Neutrophil (primary cell): Measurements from ENCODE around the gene RNF166.

Experiments
- H3K27ac ChIP-seq: fragments of 200-600 bp; sonication (generic); 2 replicates; pipeline ENCODE4 v1.5.1; 2016; ENCODE audit warnings: mild to moderate bottlenecking, moderate library complexity
- H3K27me3 ChIP-seq: fragments of 200-600 bp; sonication (generic); 2 replicates; pipeline ENCODE4 v1.6.0; 2016; ENCODE audit warnings: mild to moderate bottlenecking
- H3K36me3 ChIP-seq: fragments of 200-600 bp; sonication (generic); 2 replicates; pipeline ENCODE4 v1.5.1; 2017
- H3K4me1 ChIP-seq, 2 experiments: fragments of 200-600 bp in 1 of 2; sonication (generic) in 1 of 2; 1 replicate in 1 of 2; 2 replicates in 1 of 2; pipeline versions ENCODE4 v1.5.1 to v1.6.1; 2013 to 2016; ENCODE audit warnings: low read depth in 1 of 2, low read length in 1 of 2, mild to moderate bottlenecking in 1 of 2, moderate library complexity in 1 of 2; ENCODE audit not compliant: control insufficient read depth in 1 of 2, insufficient read depth in 1 of 2
- H3K4me3 ChIP-seq, 2 experiments: fragments of 200-600 bp in 1 of 2; sonication (generic) in 1 of 2; 1 replicate in 1 of 2; 2 replicates in 1 of 2; pipeline ENCODE4 v1.5.1; 2013 to 2016; ENCODE audit warnings: low read depth in 1 of 2, low read length in 1 of 2, mild to moderate bottlenecking in 1 of 2, moderate library complexity in 1 of 2
- H3K9me3 ChIP-seq: fragments of 200-600 bp; sonication (generic); 2 replicates; pipeline ENCODE4 v1.5.1; 2016
- TF ChIP-seq, protein P1 (sequence below): fragments of 200-600 bp; sonication (generic); IDR thresholded peaks from 2 replicates; pipeline ENCODE4 v1.5.1; 2016; ENCODE audit warnings: antibody characterized with exemption

The RNF166 gene

DNA sequence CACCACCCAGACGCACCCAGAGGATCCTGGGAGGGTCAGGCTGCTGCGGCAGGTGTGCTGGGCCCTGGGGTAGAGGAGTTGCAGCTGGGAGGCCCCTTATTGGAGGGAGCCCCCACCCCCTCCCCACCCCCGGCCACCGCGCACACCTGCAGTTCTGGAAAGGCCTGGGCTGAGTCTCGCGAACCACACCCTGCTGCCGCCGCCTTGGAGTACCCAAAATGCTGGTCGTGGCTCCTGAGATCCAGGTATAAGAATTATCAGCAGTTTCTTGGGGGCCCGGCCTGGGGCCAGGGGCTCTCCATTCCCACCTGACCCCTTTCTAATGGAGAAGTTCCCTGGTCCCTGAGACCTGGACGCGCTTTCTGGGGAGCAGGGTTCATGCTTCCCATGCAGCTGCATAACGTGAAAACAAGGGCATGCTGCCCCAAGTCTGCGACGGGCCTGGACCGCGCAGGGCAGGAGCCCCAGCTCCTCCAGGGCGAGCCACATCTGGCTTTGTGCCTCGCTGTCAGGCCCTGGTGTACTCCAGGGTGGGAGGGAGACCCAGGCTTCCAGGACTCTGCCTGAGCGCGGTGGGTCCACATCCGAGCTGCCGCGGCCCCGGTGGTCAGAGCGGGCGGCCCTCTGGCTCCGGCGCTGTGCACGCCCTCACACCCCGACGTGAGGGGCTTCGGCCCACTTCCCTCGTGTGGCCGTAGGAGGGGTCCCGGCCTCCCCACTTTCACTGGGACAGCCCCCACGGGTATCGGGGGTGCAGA is 12.6 kb downstream of the RNF166 start:
- Histone ChIP-seq H3K4me3 (no peak overlapping the region), H3K9me3 (no peaks in the 10 kb centered on the region), H3K27ac (peak overlapping the region; percentile 100), H3K36me3 (peaks cover 49% of the 10 kb centered on the region), H3K4me1 (peaks cover 44 to 54% of the 10 kb centered on the region in 2 experiments), H3K27me3 (peaks cover 5% of the 10 kb centered on the region)
- TF ChIP-seq, protein P1, sequence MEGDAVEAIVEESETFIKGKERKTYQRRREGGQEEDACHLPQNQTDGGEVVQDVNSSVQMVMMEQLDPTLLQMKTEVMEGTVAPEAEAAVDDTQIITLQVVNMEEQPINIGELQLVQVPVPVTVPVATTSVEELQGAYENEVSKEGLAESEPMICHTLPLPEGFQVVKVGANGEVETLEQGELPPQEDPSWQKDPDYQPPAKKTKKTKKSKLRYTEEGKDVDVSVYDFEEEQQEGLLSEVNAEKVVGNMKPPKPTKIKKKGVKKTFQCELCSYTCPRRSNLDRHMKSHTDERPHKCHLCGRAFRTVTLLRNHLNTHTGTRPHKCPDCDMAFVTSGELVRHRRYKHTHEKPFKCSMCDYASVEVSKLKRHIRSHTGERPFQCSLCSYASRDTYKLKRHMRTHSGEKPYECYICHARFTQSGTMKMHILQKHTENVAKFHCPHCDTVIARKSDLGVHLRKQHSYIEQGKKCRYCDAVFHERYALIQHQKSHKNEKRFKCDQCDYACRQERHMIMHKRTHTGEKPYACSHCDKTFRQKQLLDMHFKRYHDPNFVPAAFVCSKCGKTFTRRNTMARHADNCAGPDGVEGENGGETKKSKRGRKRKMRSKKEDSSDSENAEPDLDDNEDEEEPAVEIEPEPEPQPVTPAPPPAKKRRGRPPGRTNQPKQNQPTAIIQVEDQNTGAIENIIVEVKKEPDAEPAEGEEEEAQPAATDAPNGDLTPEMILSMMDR, result no peak

DNA sequence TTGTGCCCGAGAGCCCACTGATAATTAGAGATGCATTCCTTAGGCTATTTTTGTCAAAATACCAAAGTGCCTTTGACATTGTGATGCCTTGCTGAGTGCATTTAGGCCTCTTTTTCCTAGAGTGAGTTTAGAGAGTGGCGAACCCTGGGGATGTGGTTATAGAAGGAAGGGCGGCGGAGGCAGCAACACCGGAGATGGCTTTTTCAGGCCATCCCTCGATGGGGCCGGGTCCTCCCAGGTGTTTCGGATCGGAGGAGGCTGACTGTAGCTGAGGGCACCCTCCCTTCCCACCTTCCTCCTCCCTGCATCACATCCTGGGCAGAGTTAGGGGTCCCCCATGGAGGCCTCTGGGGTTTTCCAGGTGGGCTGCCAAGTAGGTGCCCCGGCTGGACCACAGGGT is 13.3 kb downstream of the RNF166 start:
- H3K36me3 ChIP-seq, result peaks cover 42% of the 10 kb centered on the region
- H3K27ac ChIP-seq, result peak overlapping the region; percentile 100
- H3K27me3 ChIP-seq, result peaks cover 12% of the 10 kb centered on the region
- TF ChIP-seq, protein P1, result no peak
- no peaks in the 10 kb centered on the region for H3K9me3 ChIP-seq
- peaks cover 37 to 54% of the 10 kb centered on the region in 2 experiments for H3K4me1 ChIP-seq
- no peak overlapping the region for H3K4me3 ChIP-seq

DNA sequence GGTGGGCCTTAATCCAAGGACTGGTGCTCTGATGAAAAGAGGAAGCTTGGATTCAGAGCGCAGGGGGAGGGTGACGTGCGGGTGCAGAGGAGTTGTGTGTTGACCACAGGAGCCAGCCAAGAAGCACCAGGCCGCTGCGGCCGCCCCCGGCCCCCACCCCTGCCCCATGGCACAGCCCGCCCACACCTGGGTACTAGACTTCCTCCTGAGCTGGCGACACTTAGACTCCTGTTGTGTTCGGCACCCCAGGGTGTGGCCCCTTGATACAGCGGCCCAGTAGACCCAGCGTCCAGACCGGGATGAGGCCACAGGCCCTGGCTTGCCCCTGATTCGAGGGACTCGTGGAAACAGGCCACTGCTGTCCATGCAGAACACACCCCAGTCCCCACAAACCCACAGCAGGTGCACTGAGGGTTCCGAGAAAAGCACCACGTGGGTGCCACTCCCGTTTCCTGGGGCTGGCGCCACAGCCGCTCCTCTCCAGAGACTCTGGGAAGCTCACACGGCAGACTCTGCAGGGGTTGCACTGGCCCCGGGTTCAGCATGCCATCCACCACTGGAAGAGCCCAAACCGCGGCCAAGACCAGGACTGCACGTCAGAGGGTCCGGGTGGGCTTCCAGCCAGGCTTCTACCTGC is 14.2 kb downstream of the RNF166 start:
- H3K4me1 ChIP-seq, result peaks cover 34 to 54% of the 10 kb centered on the region in 2 experiments
- TF ChIP-seq, protein P1, result no peak
- peak overlapping the region; percentile 22 to 54 for H3K4me3 ChIP-seq
- peak overlapping the region; percentile 100 for H3K27ac ChIP-seq
- no peaks in the 10 kb centered on the region for H3K9me3 ChIP-seq
- peaks cover 34% of the 10 kb centered on the region for H3K36me3 ChIP-seq
- H3K27me3 ChIP-seq, result peaks cover 16% of the 10 kb centered on the region

DNA sequence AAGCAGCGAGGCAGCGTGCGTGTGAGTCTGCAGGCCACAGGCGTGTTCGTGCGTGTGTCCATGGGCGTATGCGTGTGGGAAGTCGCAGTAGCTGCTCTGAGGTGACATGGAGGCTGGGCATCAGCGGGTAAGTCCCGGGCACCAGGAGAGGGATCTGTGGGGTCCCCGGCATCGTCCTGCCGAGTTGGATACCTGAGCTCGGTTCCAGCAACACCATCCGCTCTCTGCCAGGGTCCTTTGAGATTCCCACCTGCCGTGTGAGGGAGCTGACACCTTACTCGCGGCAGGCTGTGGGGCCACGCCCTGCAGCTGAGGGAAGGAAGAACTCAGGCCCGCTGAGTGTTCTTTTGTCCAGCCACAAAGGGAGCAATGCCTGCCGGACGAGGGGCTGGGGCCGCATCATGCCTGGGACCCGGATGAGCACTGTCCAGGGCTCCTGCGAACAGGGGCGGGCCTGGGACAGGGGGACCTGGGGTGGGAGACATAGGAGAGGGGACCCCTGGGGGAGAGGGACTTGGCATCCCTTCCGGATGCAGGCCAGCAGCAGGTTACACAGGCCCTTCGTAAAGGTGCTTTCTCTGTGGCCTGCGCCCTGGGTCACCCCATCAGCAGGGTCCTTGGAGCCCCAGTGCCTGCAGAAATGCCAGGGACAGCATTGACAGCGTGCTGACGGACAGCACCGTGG is 14.9 kb downstream of the RNF166 start:
- Histone ChIP-seq H3K4me1 (peaks cover 40 to 61% of the 10 kb centered on the region in 2 experiments), H3K36me3 (peaks cover 26% of the 10 kb centered on the region), H3K27ac (peak overlapping the region; percentile 100), H3K27me3 (peaks cover 16% of the 10 kb centered on the region), H3K9me3 (no peaks in the 10 kb centered on the region), H3K4me3 (peak overlapping the region; percentile 13 to 54)
- TF ChIP-seq, protein P1, result no peak

DNA sequence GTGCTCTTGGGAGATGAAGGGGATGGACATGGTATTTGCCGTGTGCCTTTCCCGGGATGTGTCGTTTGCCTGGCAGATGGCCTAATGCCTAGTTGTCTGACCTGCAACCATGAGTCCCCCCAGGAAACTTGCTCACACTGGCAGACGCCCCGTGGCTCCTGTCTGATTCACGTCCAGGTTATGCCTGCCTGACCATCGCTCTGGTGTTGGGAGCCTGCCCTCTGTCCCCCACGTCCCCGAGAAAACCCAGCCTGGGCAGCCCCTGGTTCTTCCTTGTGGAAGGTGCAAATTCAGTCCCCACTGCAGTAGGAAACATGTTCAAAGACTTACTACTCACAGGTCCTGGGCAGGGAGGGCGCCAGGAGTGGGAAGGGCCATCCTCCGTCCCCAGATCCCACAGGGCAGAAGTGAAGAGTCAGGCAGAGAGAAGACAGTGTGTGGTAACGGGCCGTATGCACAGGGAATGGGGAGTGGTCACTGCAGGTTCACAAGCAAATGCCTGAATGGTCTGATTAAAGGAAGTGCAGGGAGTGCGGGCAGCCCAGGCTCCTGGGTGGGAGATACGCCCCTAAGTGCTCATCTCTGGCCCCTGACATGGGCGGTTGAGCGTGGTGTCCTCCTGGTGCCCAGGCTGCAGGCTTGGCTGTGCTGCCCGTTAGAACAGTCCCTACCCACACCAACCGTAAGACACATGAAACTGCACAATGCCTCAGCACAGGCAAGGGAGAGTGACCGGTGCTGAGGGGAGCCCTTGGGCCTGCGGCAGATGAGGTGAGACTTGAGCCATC is 15.7 kb downstream of the RNF166 start:
- Histone ChIP-seq H3K36me3 (peaks cover 19% of the 10 kb centered on the region), H3K4me3 (no peak overlapping the region), H3K27ac (peak overlapping the region; percentile 100), H3K27me3 (peaks cover 16% of the 10 kb centered on the region), H3K4me1 (peaks cover 42 to 67% of the 10 kb centered on the region in 2 experiments), H3K9me3 (no peaks in the 10 kb centered on the region)
- TF ChIP-seq, protein P1, result no peak
